DMS53 (cell line): ENCODE data around the gene NUP210L.

Experiments
- DNase-seq: peaks from one replicate; lab custom pipeline; 2025; lab: John Stamatoyannopoulos, UW

The NUP210L gene

DNA sequence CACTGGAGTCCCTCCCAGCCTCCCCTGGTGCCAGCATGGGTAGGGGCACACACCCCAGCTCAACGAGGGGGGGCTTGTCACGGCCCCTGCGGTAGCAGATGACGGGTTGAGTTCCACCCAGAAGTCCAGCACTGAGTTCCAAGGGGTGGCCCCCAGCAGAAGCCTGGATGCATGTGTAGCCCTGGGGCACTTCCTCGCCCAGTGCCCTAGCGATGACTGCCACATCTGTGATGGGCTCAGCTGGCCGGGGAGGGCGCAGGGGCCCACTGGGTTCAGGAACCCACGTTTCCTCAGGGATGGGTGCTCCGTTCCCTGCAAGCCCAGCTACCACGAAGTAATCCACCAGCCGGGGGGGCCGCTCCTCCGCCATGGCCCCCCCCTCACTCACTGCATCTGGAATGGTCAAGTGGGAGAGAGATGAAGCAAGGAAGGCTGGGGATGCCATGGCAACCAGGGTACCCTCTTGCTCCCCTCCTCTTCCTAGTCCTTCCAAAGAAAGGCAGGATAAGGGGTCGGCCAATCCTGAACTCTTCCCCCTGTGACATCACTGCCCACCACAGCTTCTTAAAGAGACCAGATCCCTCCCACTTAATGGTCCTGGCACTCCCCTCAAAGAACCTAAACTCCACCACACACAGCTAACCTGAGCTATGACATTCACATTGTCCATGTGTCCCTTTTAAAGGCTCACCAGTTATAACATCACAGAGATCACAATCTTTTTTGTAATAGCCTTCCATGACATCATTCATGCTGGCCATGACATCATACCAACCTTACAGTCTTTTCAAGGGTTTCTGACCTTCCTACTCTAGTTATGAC is 210.7 kb downstream of the NUP210L start:
- DNase-seq = no peak

DNA sequence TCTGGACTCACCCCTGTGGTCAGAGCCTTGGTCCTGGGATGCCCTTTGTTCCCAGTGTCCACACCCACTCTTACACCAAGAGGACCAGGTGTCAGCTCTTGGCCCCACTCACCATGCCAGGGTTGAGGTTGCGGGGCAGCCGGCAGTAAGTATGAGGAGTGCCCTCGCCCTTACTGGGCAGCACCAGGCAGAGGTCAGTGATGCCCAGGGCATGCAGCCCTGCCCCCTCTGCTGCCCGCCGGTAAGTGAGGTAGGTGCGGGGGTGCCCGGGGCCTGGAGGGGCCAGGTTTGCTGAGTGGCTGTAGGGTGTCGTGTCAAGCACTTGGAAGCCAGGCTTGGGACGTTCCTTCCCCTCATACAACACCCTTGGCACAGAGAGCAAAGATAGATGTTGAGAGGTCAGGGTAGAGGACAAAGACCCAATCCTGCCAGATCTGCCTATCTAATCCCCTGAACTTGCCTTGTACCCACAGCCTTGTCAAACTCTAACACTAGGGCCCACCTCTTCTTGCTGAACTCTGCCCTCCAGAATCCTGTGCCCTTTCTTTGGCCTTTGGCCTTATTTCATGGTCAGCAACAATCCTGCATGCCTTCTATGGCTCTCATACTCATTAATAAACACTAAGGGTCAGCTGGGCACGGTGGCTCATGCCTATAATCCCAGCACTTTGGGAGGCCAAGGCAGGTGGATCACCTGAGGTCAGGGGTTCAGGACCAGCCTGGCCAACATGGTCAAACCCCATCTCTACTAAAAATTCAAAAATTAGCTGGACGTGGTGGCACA is 211.9 kb downstream of the NUP210L start:
- no peak for DNase-seq
